Prostate gland (tissue), 2 donors: ENCODE data around the gene FLT1.

Experiments used
- CTCF ChIP-seq, 4 experiments: fragments of 200-600 bp in 2 of 4; fragments of 450-650 bp in 2 of 4; sonication (generic) in 2 of 4; IDR thresholded peaks; 1 replicate in 3 of 4; 2 replicates in 1 of 4; pipeline ENCODE4 v1.5.1; 2016 to 2019; ENCODE audit warnings: antibody characterized with exemption in 4 of 4, mild to moderate bottlenecking in 2 of 4, moderate library complexity in 2 of 4
- POLR2A ChIP-seq: fragments of 450-650 bp; IDR thresholded peaks from one replicate; pipeline ENCODE4 v1.6.1; 2016; ENCODE audit warnings: antibody characterized with exemption, mild to moderate bottlenecking

- TF ChIP-seq CTCF (IDR thresholded peaks at IDR 0.05), result no peak
- TF ChIP-seq POLR2A, result no peak
These were observed 84.8 kb downstream of the FLT1 start for GRCh38 chr13:28410096-28410495.
